Lower leg skin (tissue), 3 donors: ENCODE data around the gene MDFIC2.

Experiments used
- CTCF ChIP-seq, 3 donors: fragments of 450-650 bp; IDR thresholded peaks; one replicate each; pipeline ENCODE4 v1.5.1; 2016; ENCODE audit warnings: antibody characterized with exemption in 3 of 3, mild to moderate bottlenecking in 3 of 3, moderate library complexity in 2 of 3
- POLR2A ChIP-seq, 2 donors: fragments of 450-650 bp; IDR thresholded peaks; one replicate each; pipeline ENCODE4 v1.6.1; 2016 to 2017; ENCODE audit warnings: antibody characterized with exemption in 2 of 2, mild to moderate bottlenecking in 1 of 2, moderate library complexity in 1 of 2

DNA sequence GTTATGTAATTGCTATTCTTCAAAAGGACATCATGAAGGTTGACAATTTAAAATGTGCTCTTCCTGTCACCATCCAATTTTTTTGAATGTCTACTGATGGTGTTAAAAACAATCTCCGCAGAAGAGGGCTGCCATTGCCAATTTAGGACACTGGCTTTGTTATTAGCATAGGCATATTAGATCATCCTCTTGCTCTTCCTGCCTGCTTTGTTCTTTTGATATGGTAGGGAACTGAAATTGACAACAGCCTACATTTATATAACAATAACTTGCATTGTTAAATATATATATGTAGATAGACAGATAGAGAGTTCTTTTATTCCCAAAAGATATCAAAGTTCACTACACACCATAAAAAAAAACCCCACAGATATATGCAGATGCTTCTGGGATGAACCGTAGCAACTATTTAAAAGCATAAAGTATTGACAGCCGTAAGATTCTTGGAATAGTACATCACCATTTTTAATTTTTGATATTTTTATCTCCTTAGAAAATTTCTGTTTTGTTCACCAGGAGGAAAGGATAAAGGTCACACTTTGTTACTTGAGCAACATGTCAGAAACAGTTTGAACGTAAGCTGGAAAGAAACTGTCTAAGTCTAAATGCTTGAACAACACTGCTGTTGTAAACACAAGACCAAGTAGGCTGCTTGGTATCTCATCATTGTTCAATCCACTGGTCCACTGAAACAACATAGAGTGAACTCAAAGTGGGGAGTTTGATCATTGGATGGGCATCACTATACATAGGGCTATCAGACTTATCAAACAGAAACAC is 66.5 kb downstream of the MDFIC2 start:
- TF ChIP-seq POLR2A (IDR thresholded peaks at IDR 0.05): no peak
- no peak for TF ChIP-seq CTCF (IDR thresholded peaks at IDR 0.05)
